ENCODE results near the gene BIN1.
"Not testable (repeated sequence)": the region's sequence is repeated elsewhere in the genome, so short reads cannot be mapped to it uniquely, and the experiment has no call there.

BIN1 gene

DNA sequence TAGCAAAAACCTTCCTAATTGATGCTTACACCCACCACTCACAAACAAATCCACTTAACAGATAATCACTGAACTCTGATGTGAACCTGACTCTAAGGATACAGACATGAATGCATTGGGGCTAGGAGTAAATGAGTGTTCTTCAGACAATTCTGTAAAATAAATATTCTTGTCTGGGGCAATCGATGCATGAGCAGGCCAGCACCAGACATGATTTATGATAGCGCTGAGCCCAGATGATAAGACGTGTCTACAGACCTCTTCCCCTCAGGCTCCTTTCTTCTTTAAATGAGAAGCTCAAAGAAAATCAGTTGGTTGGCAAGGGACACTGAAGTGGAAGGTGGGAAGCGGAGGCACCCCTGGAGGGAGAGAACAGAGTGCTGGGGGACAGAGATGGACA is 27.3 kb upstream of the BIN1 start:
- peak; percentile 78 for DNase-seq

DNA sequence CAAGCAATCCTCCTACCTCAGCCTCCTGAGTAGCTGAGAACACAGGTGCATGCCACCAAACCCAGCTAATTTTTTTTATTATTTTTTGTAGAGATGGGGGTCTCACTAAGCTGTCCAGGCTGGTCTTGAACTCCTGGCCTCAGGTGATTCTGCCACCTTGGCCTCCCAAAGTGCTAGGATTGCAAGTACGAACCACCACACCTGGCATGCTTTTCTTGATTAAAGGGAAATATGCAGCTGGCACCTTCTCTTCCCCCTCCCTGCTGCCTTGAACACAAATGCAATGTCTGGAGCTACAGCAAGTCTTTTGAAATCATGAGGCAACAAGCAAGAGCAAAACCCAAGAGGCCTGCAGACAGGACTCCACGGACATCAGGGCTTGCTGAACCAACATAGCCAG is 26.8 kb upstream of the BIN1 start:
- no peak for DNase-seq

DNA sequence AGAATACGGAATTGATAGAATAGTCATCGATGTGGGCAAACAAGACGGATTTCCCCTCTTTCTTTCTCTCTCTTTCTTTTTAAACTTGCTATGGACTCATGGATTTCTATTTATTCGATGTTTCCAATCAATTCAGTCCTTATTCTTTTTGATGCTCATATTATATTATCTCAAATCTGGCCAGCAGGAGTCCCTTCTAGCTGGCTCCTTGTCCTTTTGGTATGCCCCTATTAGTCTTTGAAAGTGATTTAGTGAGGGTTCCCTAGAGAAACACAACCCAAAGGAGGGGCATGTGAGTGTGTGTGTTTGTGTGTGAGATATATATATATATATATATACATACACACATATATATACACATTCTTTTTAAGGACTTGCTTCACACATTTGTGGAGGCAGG is 23.5 kb upstream of the BIN1 start:
- DNase-seq, result no peak

DNA sequence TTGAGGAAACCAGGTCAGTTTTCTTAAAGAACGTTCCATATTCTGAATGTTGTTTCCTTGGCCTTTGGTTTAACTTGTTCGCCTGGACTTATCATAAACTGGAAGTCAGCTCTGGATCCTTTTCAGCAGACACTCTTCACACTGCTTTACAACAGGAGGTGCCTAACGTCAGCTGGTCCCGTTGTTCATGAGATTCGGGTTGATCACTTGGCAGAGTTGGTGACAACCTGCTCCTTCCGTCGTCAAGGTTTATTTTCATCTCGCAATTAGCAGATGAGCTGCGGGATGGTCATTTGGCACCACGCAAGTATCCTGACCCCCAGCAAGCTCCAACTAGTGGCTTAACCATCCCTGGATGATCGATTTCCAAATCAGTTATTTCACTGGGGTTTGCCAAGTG is 23.0 kb upstream of the BIN1 start:
- DNase-seq, result no peak

DNA sequence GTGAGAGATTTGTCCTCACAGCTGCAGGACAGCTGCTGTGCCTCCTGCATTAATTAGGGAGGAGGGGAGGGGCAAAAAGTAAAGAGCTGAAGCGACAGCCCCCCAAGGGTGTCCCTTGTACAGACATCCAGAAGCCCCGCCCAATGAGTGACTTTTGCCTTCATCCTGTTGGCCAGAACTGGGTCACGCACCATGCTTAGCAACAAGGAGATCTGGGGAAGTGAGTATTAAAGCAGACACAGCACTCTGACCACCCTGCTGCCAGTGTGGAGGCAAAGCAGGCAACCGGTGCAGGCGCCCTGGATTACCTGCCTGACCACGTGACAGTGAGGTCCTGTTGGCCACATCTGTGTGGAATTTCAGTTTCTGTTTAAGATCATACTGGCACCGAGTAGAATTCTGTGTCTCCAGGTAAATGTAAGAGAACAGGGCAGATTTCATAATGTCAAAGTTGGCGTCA is 21.5 kb upstream of the BIN1 start:
- DNase-seq, result peak; percentile 93

DNA sequence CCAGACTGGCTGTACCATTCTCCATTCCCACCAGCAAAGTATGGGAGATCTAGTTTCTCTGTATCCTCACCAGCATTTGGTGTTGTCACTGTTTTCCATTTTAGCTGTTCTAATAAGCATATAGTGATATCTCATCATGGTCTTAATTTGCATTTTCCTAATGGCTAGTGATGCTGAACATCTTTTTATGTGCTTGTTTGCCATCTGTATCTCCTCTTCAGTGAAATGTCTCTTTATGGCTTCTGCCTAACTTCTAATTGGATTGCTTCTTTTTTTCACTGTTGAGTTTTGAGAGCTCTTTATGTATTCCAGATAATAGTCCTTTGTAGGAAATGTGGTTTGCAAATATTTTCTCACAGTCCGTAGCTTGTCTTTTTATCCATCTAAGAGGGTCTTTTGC is 18.9 kb upstream of the BIN1 start:
- DNase-seq, result no peak

DNA sequence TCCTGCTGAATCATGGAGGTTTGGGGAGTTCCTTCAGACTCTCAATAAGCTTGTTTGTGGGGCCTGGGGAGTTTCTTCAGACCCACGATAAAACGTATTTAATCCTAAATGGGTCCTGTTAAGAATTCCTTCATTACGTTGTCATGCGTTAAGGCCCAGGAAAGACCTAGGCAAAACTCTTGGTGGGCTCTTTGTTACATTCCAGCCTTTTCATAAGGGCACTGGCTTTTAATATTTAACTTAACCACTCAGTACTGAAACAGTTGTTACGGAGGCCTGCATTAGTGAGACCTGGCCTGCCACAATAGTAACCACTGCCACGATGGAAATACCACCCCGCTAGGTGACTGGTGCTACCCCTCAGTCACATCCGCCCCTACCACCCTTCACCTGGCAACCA is 17.5 kb upstream of the BIN1 start:
- no peak for DNase-seq

DNA sequence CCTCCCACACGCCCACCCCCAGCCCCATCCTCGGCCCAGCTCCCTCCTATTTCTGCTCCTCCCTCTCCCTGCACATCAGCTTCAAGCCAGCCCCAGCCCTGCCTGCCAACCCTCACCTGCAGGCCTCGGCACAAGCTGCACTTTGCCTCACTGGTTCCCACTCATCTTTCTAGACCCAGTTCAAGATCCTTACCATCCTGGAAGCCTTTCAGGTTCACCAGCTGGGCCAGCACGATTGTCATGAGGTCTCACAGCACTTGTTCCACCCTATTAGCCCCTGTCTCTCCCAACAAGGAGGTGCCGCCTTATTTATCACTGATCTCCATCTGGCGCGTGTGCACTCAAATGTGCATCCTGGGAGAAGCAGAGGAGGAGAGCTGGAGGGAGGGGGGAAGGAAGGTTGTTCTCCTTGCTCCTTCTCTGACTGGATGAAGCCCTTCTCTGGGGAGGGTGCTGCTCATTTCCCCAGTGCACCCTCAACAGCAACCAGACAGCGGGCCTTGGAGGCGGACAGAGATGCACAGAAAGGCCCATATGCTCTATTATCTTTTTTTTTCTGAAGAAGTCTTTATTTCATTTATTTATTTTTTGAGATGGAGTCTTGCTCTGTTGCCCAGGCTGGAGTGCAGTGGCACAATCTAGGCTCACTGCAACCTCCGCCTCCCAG is 15.5 kb upstream of the BIN1 start:
- peak; percentile 82 for DNase-seq

DNA sequence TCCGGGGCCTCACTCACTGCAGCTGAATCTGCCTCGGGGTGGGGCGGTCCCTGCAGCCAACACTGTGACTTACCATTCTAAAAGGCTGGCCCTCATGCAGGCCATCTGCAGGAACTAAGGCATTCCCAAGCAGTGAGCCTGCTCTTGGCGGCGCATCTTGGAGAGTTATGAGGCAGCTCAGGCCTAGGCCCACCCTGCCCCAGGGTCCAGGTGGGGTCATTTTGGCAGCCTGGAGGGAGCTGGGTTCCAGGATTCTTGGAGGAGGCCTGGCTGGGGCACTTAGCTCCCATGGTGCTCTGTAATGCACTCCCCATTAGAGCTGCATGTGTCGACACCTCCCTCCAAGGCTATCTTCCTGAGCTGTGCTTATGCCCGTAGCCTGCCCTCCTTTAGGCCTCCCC is 14.8 kb upstream of the BIN1 start:
- DNase-seq, result no peak

DNA sequence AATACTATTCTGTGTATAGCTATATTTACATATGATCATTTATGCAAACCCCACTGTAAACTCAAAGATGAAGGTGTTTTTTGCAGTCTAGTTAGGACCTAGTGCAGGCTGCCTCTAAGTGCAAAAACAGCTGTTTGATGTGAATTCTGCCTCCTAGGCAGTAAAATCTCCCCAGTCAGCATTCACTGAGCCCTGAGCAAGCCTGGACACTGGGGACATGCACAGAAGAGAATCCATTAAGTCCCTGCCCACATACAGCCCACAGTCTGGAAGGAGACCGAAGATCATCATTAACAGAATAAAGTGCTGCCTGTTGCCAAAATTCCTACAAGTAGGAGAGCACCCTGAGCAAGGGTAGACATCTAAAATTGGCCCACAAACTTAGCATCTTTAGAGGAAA is 14.4 kb upstream of the BIN1 start:
- DNase-seq, result no peak

DNA sequence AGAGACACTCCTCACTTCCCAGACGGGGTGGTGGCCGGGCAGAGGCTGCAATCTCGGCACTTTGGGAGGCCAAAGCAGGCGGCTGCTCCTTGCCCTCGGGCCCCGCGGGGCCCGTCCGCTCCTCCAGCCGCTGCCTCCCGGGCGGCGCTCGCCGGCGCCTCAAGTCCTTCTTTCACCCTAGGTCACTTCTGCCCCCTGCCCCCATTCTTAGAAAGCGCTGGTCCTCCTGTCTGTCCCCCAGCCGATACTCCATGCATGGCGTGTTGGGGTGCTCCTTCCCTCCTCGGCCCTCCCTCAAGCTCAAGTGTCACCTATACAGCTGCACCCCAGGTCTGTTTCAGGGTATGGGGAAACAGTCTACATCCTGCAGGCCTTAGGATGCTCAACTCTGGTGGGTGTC is 13.5 kb upstream of the BIN1 start:
- DNase-seq, result not testable (repeated sequence)

DNA sequence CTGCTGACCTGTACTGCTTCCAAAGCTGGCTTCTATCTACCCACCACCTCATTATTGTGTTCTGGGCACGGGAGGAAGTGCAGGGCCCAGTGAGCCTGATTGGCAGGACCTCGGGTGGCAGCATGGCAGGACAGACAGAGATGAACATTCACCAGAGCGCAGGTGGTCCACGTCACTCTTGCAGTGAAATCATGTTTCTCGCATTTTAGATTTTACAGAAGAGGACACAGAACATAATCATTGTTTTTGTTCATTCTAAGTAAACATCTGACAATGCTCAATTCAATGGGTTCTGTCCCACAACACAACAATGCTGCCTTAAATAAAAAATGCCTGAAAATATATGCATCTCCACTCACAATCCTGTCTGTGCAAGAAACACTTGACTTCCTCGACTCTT is 11.5 kb upstream of the BIN1 start:
- no peak for DNase-seq

DNA sequence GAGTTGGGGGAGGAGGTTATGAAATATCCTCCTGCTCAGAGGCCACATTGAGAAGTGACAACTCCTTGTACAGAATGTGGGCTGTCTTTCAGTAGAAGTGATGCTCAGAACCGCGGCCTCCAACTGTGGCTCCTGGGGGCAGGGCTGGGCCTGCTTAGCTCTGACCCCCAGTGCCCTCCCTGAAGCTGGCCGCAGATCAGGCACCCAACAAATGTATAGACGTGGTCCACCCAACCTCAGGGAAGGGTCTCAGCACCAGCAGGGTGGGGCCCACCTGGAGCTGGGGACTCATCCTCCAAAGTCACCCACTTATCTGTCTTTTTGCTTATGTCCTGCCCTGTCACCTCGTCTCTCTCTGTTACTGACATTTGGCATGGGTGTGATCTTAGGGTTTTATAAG is 11.1 kb upstream of the BIN1 start:
- DNase-seq, result no peak

DNA sequence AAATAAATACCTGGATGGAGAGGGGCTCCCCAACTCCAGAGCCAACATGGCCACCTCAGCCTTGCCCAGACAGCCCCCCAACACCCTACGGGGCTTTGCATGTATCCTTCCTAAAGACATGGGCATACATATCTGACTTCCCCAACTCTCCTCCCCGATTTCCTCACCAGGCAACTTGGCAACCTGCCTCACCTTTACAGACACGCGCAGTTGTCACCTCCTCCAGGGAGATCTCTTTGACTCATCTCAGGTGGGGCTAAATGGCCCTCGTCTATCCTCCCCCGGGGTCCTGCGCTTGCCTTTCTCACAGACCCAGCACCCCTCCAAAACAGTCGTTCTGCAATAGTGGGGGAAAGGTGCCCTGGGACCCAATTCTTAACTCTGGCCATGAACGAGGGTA is 10.6 kb upstream of the BIN1 start:
- DNase-seq, result no peak

DNA sequence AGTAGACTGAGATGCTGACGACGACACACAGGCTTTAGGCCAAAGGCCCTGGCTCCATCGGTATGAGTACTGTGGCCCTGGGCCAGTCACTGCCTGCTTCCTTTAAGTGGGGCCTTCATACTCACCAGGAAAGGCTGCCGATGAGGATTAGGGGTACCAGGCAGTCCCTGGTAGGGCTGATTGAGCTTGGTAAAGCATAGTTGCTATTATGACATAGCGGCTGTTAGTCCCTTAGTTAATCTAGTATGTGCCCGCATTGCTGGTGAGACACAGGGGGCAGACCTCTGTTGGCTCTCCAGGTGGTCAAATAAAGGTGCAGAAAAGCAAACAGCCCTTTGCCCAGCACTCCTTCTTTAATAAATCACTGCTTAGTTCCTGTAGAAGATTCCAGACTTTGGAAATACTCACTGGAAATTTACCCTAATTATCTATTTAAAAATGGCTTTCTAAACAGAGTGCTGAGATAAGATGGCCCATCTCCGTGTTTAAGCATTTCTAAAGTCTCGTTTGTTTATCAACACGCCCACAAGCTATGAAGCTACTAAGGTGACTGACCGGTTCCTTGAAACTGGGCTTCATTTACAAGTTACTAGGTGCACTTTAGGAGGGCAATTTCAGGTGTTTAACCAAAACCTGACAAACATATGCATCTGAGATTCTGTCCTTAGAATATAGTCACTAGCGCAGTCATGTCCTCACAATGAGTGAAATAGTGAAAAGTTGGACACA is 8.7 kb upstream of the BIN1 start:
- DNase-seq, result no peak

DNA sequence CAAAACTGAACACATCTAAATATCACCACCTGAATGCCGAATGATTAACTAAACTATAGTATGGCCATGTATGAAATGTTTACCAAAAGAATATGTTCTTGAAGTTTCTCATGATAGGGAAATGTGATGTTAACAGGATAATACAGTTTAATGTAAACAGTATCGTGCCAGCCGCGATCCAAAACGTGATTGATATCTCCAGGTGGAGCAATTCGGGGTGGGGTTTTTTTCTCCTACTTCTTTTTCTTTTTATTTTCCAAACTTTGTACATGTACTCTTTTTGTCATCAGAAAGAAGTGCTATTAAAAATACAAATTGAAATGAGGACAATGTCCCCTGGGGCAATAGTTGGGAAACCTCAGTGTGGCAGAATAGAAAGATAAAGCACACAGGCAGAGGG is 4.0 kb upstream of the BIN1 start:
- no peak for DNase-seq

DNA sequence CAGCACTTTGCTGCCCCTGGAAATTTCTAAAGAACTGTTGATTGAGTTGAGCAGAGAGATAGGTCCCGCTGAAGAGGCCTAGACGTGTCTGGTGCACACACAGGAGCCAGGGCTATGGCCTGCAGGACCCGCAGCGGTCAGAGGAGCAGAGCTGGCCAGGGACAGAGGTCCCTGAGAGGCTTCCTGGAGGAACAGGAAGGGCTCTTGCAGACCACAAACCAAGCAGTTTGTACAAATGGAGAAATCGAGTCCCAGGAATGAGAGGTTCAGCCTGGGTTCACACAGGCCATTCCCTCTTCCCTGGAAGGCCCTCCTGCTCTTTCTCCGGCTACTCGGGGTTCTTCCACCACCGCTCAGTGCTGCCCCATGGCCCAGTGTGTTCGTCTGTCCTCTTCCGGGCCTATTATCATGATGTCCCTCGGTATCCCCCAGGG is 1.2 kb upstream of the BIN1 start:
- DNase-seq, result no peak

DNA sequence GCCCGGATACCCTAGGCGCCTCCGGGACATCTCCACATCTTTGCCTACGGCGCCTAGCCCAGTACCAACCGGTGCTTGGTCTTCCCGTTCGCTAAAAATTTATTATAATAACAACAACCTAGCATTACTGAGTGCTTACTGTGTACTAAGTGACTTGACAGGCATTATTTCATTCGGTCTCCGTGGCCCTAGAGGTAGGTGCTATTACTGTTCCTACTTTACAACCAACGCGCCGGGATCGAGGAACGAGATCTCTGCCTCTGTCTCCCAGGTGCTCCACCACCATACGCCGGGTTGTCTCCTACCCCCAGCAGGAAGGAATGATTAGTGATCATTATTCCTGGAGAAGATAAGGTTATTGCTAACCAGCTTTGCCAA is 657 bp upstream of the BIN1 start:
- DNase-seq, result peak; percentile 69

DNA sequence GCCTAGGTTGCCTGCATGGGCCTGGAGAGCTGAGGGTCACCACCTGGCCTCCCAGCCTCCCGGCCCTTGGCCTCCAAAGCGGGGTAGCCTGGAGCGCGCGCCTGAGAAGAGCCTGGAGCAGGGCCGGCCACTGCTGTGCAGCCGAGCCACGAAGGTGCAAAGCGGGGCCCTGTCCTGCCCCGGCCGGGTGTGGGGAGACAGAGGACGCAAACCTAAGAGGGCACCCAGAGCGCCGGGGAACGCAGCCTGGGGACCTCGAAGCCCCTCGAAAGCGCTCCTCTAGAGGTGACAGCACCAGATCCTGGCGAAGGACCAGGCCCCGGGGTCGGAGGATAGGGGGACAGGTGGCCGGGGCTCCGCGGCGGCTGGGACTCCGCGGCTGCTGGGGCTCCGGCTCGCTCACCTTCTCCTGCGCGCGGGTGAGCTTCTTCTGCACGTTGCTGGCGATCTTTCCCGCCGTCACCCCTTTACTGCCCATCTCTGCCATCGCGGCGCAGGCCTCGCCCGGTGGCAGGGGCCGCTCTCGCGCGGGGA is 430 bp downstream of the BIN1 start:
- peak; percentile 68 for DNase-seq

DNA sequence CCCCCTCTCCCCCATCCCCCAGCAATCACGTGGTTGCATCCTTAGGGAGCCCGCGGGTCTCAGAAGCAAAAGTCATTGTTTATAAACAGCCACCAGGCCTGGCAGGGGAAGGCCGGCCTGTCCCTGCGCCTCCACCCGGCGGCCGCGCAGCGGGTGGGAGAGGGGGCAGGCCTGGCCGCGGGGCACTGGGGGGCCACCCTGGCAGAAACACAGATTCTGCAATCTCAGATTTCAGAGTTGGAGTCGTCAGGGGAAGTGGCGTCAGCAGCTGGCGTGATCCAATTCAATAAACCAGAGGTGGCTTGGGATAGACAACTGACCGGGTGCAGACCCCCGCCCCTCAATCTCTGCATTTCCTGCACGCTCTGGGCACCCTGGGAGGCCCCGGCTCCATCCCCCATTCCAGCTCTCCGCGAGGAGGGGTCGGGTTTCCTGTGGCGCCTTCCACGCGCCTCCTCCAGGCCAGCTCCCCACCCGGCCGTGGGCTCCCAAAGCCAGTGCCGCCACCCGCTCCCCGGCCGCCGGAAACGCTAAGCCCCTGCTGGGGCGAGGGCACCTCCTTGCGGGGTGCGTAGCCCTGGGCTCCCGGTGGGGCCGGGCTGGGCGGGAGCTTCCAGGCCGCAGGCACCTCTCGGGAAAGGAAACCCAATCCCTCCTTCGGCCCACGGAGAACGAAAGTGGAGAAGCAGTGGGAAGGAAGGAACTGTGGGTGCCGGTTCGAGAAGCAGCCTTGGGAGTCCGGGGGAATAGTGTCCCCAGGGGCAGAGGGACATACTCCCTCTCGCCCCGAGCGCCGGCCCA is 1.1 kb downstream of the BIN1 start:
- peak; percentile 73 for DNase-seq

DNA sequence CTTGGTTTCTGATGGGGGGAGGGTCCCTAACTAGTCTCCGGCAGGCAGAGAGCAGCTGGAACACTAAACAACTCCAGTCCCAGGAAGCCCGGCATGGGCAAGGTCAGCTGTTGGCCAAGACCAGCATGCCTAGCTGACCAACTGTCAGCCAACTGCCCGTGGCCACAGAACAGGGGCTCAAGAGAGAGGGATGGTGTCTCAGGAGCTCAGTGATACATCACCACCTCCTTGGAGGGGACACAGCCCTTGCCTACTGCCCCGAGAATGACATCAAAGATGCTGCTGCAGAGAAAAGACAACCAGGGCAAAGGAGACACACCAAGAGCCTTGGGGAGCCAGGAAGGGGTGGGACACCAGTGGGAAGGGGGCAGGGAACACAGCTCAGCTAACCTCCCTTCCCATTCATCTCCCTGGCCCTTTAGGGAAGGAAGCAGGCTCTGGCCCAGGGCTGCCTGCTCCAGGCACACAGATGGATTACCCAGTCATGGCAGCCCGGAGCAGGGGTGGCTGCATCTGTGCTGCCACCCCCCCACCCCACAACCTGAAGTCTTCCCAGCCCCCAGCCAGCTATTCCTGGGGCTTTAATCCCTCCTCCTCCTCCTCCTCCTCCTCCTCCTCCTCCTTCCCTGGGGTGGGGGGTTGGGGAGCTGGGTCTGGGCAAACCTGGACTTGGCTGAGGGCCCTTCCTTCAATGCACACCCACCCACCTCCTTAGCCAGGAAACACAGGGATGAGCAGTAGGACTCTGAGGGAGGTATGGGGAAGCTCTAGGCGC is 1.9 kb downstream of the BIN1 start:
- peak; percentile 92 for DNase-seq

DNA sequence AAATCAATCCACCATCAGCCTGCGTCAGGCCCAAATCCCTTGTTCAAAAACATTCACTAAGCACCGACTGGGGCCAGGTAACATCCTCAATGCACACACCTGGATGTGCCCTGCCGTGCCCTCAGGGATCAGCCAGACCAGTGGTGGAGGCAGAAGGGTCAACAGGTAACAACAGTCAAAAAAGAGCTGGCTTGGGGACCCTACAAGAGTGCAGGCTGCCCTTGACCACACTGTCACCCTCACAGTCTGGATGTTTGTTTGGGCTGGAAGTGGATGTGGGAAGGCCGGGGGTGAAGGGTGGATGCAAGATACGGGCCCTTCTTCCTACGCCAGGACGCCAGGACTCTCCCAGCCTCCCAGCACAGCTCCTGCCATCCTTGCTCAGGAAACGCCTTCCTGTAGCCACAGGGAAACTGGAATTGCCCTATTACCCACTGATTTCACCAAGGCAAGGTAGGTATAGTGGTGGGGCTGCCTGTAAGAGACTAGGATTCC is 2.7 kb downstream of the BIN1 start:
- no peak for DNase-seq

Data from NCI-H82 (cell line).